Subcutaneous abdominal adipose tissue (tissue), 5 donors: Measurements from ENCODE around the gene NOS1AP.
"Not testable (repeated sequence)": the region's sequence is repeated elsewhere in the genome, so short reads cannot be mapped to it uniquely, and the experiment has no call there.

Experiments
- H3K27ac ChIP-seq: one replicate; pipeline ENCODE4 v1.7.0; 2013; ENCODE audit warnings: low read depth, mild to moderate bottlenecking, inconsistent platforms, low read length, moderate library complexity
- H3K27me3 ChIP-seq, 5 donors: one replicate each; pipeline ENCODE4 v1.7.0; 2013; ENCODE audit warnings: low read length in 5 of 5, inconsistent platforms in 1 of 5; ENCODE audit not compliant: control insufficient read depth in 5 of 5, insufficient read depth in 4 of 5
- H3K36me3 ChIP-seq, 5 donors: one replicate each; pipeline ENCODE4 v1.7.0; 2013; ENCODE audit warnings: low read length in 5 of 5; ENCODE audit not compliant: control insufficient read depth in 5 of 5, insufficient read depth in 5 of 5
- H3K4me1 ChIP-seq, 5 donors: one replicate each; pipeline ENCODE4 v1.7.0; 2013; ENCODE audit warnings: low read length in 5 of 5, mild to moderate bottlenecking in 3 of 5, moderate library complexity in 1 of 5; ENCODE audit not compliant: control insufficient read depth in 5 of 5, insufficient read depth in 5 of 5
- H3K4me3 ChIP-seq, 5 donors: one replicate each; pipeline ENCODE4 v1.7.0; 2013; ENCODE audit warnings: low read length in 5 of 5, low read depth in 1 of 5
- H3K9ac ChIP-seq, 5 donors: one replicate each; pipeline ENCODE4 v1.7.0; 2013; ENCODE audit warnings: low read length in 5 of 5, mild to moderate bottlenecking in 4 of 5, moderate library complexity in 3 of 5
- H3K9me3 ChIP-seq, 5 donors: one replicate each; pipeline ENCODE4 v1.7.0; 2013; ENCODE audit warnings: low read length in 5 of 5; ENCODE audit not compliant: control insufficient read depth in 5 of 5
- donor health status: healthy.
- donor health status: healthy.
- donor health status: healthy.
- donor health status: healthy.
- donor health status: healthy.

The NOS1AP gene

GRCh38 chr1:162169031-162169790 is 99.7 kb downstream of the NOS1AP start:
- Histone ChIP-seq H3K9me3 (no peaks in the 10 kb centered on the region), H3K4me1 (peaks cover 0 to 5% (median 0%) of the 10 kb centered on the region in 5 donors), H3K27ac (no peak overlapping the region), H3K9ac (no peak overlapping the region), H3K4me3 (no peak overlapping the region), H3K36me3 (no peaks in the 10 kb centered on the region), H3K27me3 (no peaks in the 10 kb centered on the region)

GRCh38 chr1:162171111-162171510 is 101.6 kb downstream of the NOS1AP start:
- Histone ChIP-seq H3K36me3 (no peaks in the 10 kb centered on the region), H3K9ac (no peak overlapping the region), H3K4me3 (no peak overlapping the region), H3K4me1 (peaks cover 0 to 5% (median 0%) of the 10 kb centered on the region in 5 donors), H3K9me3 (no peaks in the 10 kb centered on the region), H3K27ac (no peak overlapping the region), H3K27me3 (no peaks in the 10 kb centered on the region)

- Histone ChIP-seq H3K36me3 (no peaks in the 10 kb centered on the region), H3K27me3 (no peaks in the 10 kb centered on the region), H3K9ac (no peak overlapping the region), H3K4me3 (no peak overlapping the region), H3K4me1 (peaks cover 0 to 5% (median 0%) of the 10 kb centered on the region in 5 donors), H3K27ac (no peak overlapping the region), H3K9me3 (no peaks in the 10 kb centered on the region)
These were observed 103.0 kb downstream of the NOS1AP start for GRCh38 chr1:162172311-162173102.

- not testable (repeated sequence) for H3K27me3 ChIP-seq, H3K9ac ChIP-seq, H3K4me1 ChIP-seq, H3K9me3 ChIP-seq, H3K4me3 ChIP-seq, H3K36me3 ChIP-seq, H3K27ac ChIP-seq
These were observed 104.1 kb downstream of the NOS1AP start for GRCh38 chr1:162173607-162174006.

- H3K9me3 ChIP-seq, H3K36me3 ChIP-seq, H3K9ac ChIP-seq, H3K27me3 ChIP-seq, H3K27ac ChIP-seq, H3K4me3 ChIP-seq, H3K4me1 ChIP-seq: not testable (repeated sequence)
These were observed 104.5 kb downstream of the NOS1AP start for GRCh38 chr1:162174027-162174426.

GRCh38 chr1:162175379-162176081 is 106.0 kb downstream of the NOS1AP start:
- Histone ChIP-seq H3K9me3 (no peaks in the 10 kb centered on the region), H3K4me3 (no peak overlapping the region), H3K27ac (no peak overlapping the region), H3K4me1 (peaks cover 0 to 5% (median 0%) of the 10 kb centered on the region in 5 donors), H3K9ac (no peak overlapping the region), H3K27me3 (no peaks in the 10 kb centered on the region), H3K36me3 (no peaks in the 10 kb centered on the region)

GRCh38 chr1:162177126-162177525 is 107.6 kb downstream of the NOS1AP start:
- Histone ChIP-seq H3K4me1 (no peaks in the 10 kb centered on the region), H3K9me3 (no peaks in the 10 kb centered on the region), H3K36me3 (no peaks in the 10 kb centered on the region), H3K27ac (no peak overlapping the region), H3K4me3 (no peak overlapping the region), H3K27me3 (no peaks in the 10 kb centered on the region), H3K9ac (no peak overlapping the region)

- Histone ChIP-seq H3K4me3 (no peak overlapping the region), H3K36me3 (no peaks in the 10 kb centered on the region), H3K9me3 (no peaks in the 10 kb centered on the region), H3K4me1 (no peaks in the 10 kb centered on the region), H3K27ac (no peak overlapping the region), H3K27me3 (no peaks in the 10 kb centered on the region), H3K9ac (no peak overlapping the region)
These were observed 108.9 kb downstream of the NOS1AP start for GRCh38 chr1:162178432-162178831.

GRCh38 chr1:162179121-162179520 is 109.6 kb downstream of the NOS1AP start:
- no peak overlapping the region for H3K27ac ChIP-seq
- no peaks in the 10 kb centered on the region for H3K27me3 ChIP-seq
- no peaks in the 10 kb centered on the region for H3K36me3 ChIP-seq
- no peaks in the 10 kb centered on the region for H3K4me1 ChIP-seq
- no peaks in the 10 kb centered on the region for H3K9me3 ChIP-seq
- no peak overlapping the region for H3K4me3 ChIP-seq
- no peak overlapping the region for H3K9ac ChIP-seq

- H3K27ac ChIP-seq: no peak overlapping the region
- H3K27me3 ChIP-seq: no peaks in the 10 kb centered on the region
- H3K9ac ChIP-seq: no peak overlapping the region
- H3K36me3 ChIP-seq: no peaks in the 10 kb centered on the region
- no peak overlapping the region for H3K4me3 ChIP-seq
- H3K4me1 ChIP-seq: peaks cover 0 to 7% (median 0%) of the 10 kb centered on the region in 5 donors
- no peaks in the 10 kb centered on the region for H3K9me3 ChIP-seq
These were observed 111.3 kb downstream of the NOS1AP start for GRCh38 chr1:162180813-162181212.
